NCI-H2029 treated with DMSO at 0.1 percent for 48 hours (cell line): ENCODE data around the gene ENKUR.
"Not testable (repeated sequence)": the region's sequence is repeated elsewhere in the genome, so short reads cannot be mapped to it uniquely, and the experiment has no call there.

Experiments
- DNase-seq: peaks from one replicate; lab custom pipeline; 2025; lab: John Stamatoyannopoulos, UW

ENKUR gene

GRCh38 chr10:25023278-25023677 is 7.3 kb upstream of the ENKUR start:
- DNase-seq = no peak

- no peak for DNase-seq
Observed at GRCh38 chr10:25018703-25019102, 2.7 kb upstream of the ENKUR start.

GRCh38 chr10:25017661-25018060 is 1.7 kb upstream of the ENKUR start:
- DNase-seq = no peak

GRCh38 chr10:25017154-25017590 is 1.2 kb upstream of the ENKUR start:
- DNase-seq = peak; percentile 4

GRCh38 chr10:25016376-25017153 is 607 bp upstream of the ENKUR start, which contains the start of gene THNSL1:
THNSL1 (plus strand) TSS chr10:25016612; CDS start chr10:25023224, 6,612 bp downstream.
- peak; percentile 76 for DNase-seq

GRCh38 chr10:25014579-25014978 is 1.4 kb downstream of the ENKUR start:
- no peak for DNase-seq

- not testable (repeated sequence) for DNase-seq
Observed at GRCh38 chr10:25011591-25011990, 4.4 kb downstream of the ENKUR start.

- no peak for DNase-seq
Observed at GRCh38 chr10:24998044-24998443, 17.9 kb downstream of the ENKUR start.

GRCh38 chr10:24995072-24995471 is 20.9 kb downstream of the ENKUR start:
- DNase-seq = no peak

- peak; percentile 1 for DNase-seq
Observed at GRCh38 chr10:24993237-24993958, 22.6 kb downstream of the ENKUR start.

- DNase-seq = no peak
Observed at GRCh38 chr10:24992512-24993133, 23.3 kb downstream of the ENKUR start.

GRCh38 chr10:24991298-24991697 is 24.7 kb downstream of the ENKUR start:
- no peak for DNase-seq

- DNase-seq = no peak
Observed at GRCh38 chr10:24989867-24990266, 26.1 kb downstream of the ENKUR start.

- DNase-seq = no peak
Observed at GRCh38 chr10:24988831-24989640, 26.9 kb downstream of the ENKUR start.

- no peak for DNase-seq
Observed at GRCh38 chr10:24984906-24985305, 31.1 kb downstream of the ENKUR start.

GRCh38 chr10:24983946-24984345 is 32.0 kb downstream of the ENKUR start:
- DNase-seq = no peak

GRCh38 chr10:24983130-24983529 is 32.8 kb downstream of the ENKUR start:
- no peak for DNase-seq

GRCh38 chr10:24982319-24983112 is 33.4 kb downstream of the ENKUR start:
- DNase-seq = no peak

GRCh38 chr10:24981161-24981710 is 34.7 kb downstream of the ENKUR start:
- no peak for DNase-seq

GRCh38 chr10:24979685-24980084 is 36.3 kb downstream of the ENKUR start:
- DNase-seq = no peak

- DNase-seq = no peak
Observed at GRCh38 chr10:24974976-24975375, 41.0 kb downstream of the ENKUR start.
